Gastroesophageal sphincter (tissue), 3 donors: ENCODE results near the gene NFATC2.

Experiments
- CTCF ChIP-seq, 4 experiments: fragments of 200-600 bp in 2 of 4; fragments of 450-650 bp in 2 of 4; sonication (generic) in 1 of 4; IDR thresholded peaks; one replicate each; pipeline ENCODE4 v1.5.1; 2017 to 2019; ENCODE audit warnings: antibody characterized with exemption in 4 of 4, mild to moderate bottlenecking in 2 of 4, moderate library complexity in 2 of 4
- EP300 ChIP-seq: sonication (generic); formaldehyde crosslinking; IDR thresholded peaks from one replicate; pipeline ENCODE4 v1.6.1; 2017; ENCODE audit warnings: antibody characterized with exemption, mild to moderate bottlenecking
- POLR2A ChIP-seq, 2 donors: fragments of 450-650 bp; IDR thresholded peaks; one replicate each; pipeline ENCODE4 v1.6.1; 2017; ENCODE audit warnings: antibody characterized with exemption in 2 of 2, mild to moderate bottlenecking in 2 of 2, moderate library complexity in 1 of 2
- POLR2AphosphoS5 ChIP-seq: sonication (generic); formaldehyde crosslinking; IDR thresholded peaks from one replicate; pipeline ENCODE4 v1.6.1; 2017; ENCODE audit warnings: antibody characterized with exemption

- TF ChIP-seq POLR2AphosphoS5: no peak
- no peak for TF ChIP-seq CTCF (IDR thresholded peaks at IDR 0.05)
- no peak for TF ChIP-seq POLR2A (IDR thresholded peaks at IDR 0.05)
- no peak for TF ChIP-seq EP300
These were observed 185.6 kb downstream of the NFATC2 start for GRCh38 chr20:51356871-51357270.
